Measurements from ENCODE around the gene PRLR.

PRLR gene

DNA sequence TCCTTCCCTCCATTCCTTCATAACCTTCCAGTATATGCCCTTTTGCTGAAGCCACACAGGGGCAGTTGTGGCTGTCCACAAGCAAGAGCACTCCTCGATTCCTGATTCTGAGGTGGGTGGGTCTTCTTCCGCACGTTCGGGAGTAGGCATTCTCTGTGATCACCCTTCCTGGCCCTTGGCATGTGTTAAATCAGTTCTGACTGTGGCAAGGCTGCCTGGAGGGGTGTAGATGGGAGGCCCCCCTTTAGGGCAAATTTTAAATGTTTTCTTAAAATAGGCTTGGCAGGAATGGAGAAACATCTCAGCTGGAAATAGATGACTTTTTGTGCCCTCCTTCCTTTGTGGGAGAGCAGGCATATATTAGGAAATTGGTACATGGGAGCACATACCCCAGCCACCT is 185.6 kb downstream of the PRLR start:
- H3K4me1 ChIP-seq (ENCODE audit: low read length) = no peaks in the 10 kb centered on the region
- no peak overlapping the region for H2AFZ ChIP-seq (ENCODE audit: low read depth, low read length)
- no peaks in the 10 kb centered on the region for H3K9me3 ChIP-seq (ENCODE audit: insufficient read depth, low read length)
- no peak overlapping the region for H3K9ac ChIP-seq (ENCODE audit: low read length)
- no peak overlapping the region for H3K4me2 ChIP-seq (ENCODE audit: low read length)
- no peaks in the 10 kb centered on the region for H3K36me3 ChIP-seq (replicated peaks; ENCODE audit: low read depth, low read length)
- H3K4me3 ChIP-seq (ENCODE audit: low read length) = no peak overlapping the region
- TF ChIP-seq EZH2phosphoT487 (IDR thresholded peaks at IDR 0.05; ENCODE audit: low read depth) = no peak
- TF ChIP-seq, protein P1, sequence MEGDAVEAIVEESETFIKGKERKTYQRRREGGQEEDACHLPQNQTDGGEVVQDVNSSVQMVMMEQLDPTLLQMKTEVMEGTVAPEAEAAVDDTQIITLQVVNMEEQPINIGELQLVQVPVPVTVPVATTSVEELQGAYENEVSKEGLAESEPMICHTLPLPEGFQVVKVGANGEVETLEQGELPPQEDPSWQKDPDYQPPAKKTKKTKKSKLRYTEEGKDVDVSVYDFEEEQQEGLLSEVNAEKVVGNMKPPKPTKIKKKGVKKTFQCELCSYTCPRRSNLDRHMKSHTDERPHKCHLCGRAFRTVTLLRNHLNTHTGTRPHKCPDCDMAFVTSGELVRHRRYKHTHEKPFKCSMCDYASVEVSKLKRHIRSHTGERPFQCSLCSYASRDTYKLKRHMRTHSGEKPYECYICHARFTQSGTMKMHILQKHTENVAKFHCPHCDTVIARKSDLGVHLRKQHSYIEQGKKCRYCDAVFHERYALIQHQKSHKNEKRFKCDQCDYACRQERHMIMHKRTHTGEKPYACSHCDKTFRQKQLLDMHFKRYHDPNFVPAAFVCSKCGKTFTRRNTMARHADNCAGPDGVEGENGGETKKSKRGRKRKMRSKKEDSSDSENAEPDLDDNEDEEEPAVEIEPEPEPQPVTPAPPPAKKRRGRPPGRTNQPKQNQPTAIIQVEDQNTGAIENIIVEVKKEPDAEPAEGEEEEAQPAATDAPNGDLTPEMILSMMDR (IDR thresholded peaks at IDR 0.05; ENCODE audit: low read depth, low read length) = no peak
- H3K27me3 ChIP-seq (ENCODE audit: low read depth, low read length) = peaks cover 15% of the 10 kb centered on the region
- no peak overlapping the region for H3K27ac ChIP-seq (ENCODE audit: low read length)
- no peaks in the 10 kb centered on the region for H3K79me2 ChIP-seq (ENCODE audit: low read length)
- H4K20me1 ChIP-seq (ENCODE audit: insufficient read depth, low read length) = no peaks in the 10 kb centered on the region

GRCh38 chr5:35042781-35043180 is 187.5 kb downstream of the PRLR start:
- Histone ChIP-seq H3K36me3 (replicated peaks; ENCODE audit: low read depth, low read length) (no peaks in the 10 kb centered on the region), H3K79me2 (ENCODE audit: low read length) (no peaks in the 10 kb centered on the region), H3K27me3 (ENCODE audit: low read depth, low read length) (peaks cover 21% of the 10 kb centered on the region), H3K9me3 (ENCODE audit: insufficient read depth, low read length) (no peaks in the 10 kb centered on the region), H3K4me1 (ENCODE audit: low read length) (no peaks in the 10 kb centered on the region), H2AFZ (ENCODE audit: low read depth, low read length) (no peak overlapping the region), H3K9ac (ENCODE audit: low read length) (no peak overlapping the region), H3K27ac (ENCODE audit: low read length) (no peak overlapping the region), H3K4me3 (ENCODE audit: low read length) (no peak overlapping the region), H4K20me1 (ENCODE audit: insufficient read depth, low read length) (no peaks in the 10 kb centered on the region), H3K4me2 (ENCODE audit: low read length) (no peak overlapping the region)
- TF ChIP-seq, protein P1 (IDR thresholded peaks at IDR 0.05; ENCODE audit: low read depth, low read length) = no peak
- no peak for TF ChIP-seq EZH2phosphoT487 (IDR thresholded peaks at IDR 0.05; ENCODE audit: low read depth)

DNA sequence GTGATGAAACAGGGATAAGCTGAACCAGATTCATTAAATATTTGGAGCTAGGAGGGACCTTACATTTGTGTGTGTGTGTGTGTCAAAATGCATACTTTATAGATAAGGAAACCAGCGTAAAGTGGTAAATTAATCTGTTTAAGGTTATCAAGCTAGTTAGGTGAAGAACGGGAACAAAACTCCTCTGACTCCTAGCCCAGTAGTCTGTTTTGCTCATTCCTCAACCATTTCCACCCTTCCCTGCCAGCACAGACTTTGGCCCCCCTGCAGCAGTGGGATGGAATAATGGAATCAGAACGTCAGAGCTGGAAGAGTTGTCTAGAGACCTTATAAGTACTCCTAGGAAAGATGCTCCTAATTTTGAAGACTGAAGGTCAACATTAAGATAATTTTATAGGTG is 189.0 kb downstream of the PRLR start:
- H3K4me2 ChIP-seq (ENCODE audit: low read length) = no peak overlapping the region

DNA sequence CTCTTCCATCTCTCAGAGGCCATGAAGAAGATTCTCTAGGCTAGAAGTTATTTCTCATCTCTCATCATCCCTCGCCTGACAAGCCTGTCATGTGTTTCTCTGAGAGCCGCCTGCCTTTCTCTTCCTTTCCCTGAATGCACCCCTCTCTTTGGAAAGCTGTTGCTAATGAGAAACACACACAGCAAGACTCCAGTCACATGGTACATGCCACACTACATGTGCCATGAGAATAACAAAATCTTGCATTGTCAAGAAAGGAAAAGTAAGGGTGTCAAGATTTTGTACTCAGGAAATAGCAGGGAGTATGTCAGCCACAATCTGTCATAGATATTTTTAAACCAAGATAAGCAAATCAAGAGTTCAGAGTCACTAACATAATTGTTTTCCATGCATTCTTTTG is 191.4 kb downstream of the PRLR start:
- Histone ChIP-seq H3K79me2 (ENCODE audit: low read length) (no peaks in the 10 kb centered on the region), H3K36me3 (replicated peaks; ENCODE audit: low read depth, low read length) (no peaks in the 10 kb centered on the region), H3K9me3 (ENCODE audit: insufficient read depth, low read length) (no peaks in the 10 kb centered on the region), H2AFZ (ENCODE audit: low read depth, low read length) (no peak overlapping the region), H4K20me1 (ENCODE audit: insufficient read depth, low read length) (no peaks in the 10 kb centered on the region), H3K9ac (ENCODE audit: low read length) (no peak overlapping the region), H3K4me3 (ENCODE audit: low read length) (no peak overlapping the region), H3K27ac (ENCODE audit: low read length) (no peak overlapping the region), H3K27me3 (ENCODE audit: low read depth, low read length) (peaks cover 26% of the 10 kb centered on the region), H3K4me2 (ENCODE audit: low read length) (no peak overlapping the region), H3K4me1 (ENCODE audit: low read length) (no peaks in the 10 kb centered on the region)
- TF ChIP-seq, protein P1 (IDR thresholded peaks at IDR 0.05; ENCODE audit: low read depth, low read length) = no peak
- TF ChIP-seq EZH2phosphoT487 (IDR thresholded peaks at IDR 0.05; ENCODE audit: low read depth) = no peak

More for the DNA sequence above, 189.0 kb downstream of the PRLR start:
- Histone ChIP-seq H4K20me1 (ENCODE audit: insufficient read depth, low read length) (no peaks in the 10 kb centered on the region), H2AFZ (ENCODE audit: low read depth, low read length) (no peak overlapping the region), H3K4me3 (ENCODE audit: low read length) (no peak overlapping the region), H3K36me3 (replicated peaks; ENCODE audit: low read depth, low read length) (no peaks in the 10 kb centered on the region), H3K79me2 (ENCODE audit: low read length) (no peaks in the 10 kb centered on the region), H3K4me1 (ENCODE audit: low read length) (no peaks in the 10 kb centered on the region), H3K9me3 (ENCODE audit: insufficient read depth, low read length) (no peaks in the 10 kb centered on the region), H3K9ac (ENCODE audit: low read length) (no peak overlapping the region), H3K27me3 (ENCODE audit: low read depth, low read length) (peaks cover 24% of the 10 kb centered on the region), H3K27ac (ENCODE audit: low read length) (no peak overlapping the region)
- TF ChIP-seq, protein P1 (IDR thresholded peaks at IDR 0.05; ENCODE audit: low read depth, low read length) = no peak
- no peak for TF ChIP-seq EZH2phosphoT487 (IDR thresholded peaks at IDR 0.05; ENCODE audit: low read depth)

All from OCI-LY3 (cell line).